ENCODE results near the gene NMNAT2.

DNA sequence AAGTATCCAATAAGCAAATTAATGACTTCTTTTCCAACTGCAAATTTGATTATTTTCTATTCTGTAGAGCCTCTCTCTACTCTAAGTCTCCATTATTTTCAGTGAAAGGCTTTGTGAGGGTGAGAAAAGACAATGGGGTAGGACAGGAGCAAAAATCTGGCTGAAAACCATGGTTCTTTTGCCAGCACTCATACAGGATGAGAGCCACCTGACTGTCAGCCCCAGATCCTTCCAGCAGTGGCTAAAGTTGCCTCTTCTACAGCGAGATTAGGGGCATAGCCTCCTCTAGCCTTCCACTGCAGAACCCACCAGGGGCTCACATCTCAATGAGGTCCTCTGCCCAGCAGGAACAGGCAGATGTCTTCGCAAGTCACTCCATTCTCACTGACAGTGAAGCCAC is 23.7 kb downstream of the NMNAT2 start:
- no peak for TF ChIP-seq SUZ12 (IDR thresholded peaks at IDR 0.05; ENCODE audit: extremely low read depth, insufficient read depth, insufficient read length)
- no peak for TF ChIP-seq ZNF274 (IDR thresholded peaks at IDR 0.05; ENCODE audit: low read depth, low read length)

Data from NT2/D1 (cell line).